Neuronal stem cell (in vitro differentiated cells): ENCODE measurements around the gene SPATS2.

Source experiments
- DNase-seq: peaks from one replicate; pipeline ENCODE4 v3.0.0-alpha.2; 2013; ENCODE audit warnings: low spot score
- H2AFZ ChIP-seq: one replicate; pipeline ENCODE4 v1.6.1; 2013; ENCODE audit warnings: mild to moderate bottlenecking, low read length, inconsistent platforms
- H2AK5ac ChIP-seq: 2 replicates; pipeline ENCODE4 v1.6.1; 2013; ENCODE audit warnings: low read depth, mild to moderate bottlenecking, inconsistent platforms, low read length, moderate library complexity, mixed read lengths
- H2BK120ac ChIP-seq: 2 replicates; pipeline ENCODE4 v1.6.1; 2013; ENCODE audit warnings: low read depth, mild to moderate bottlenecking, inconsistent platforms, low read length, moderate library complexity, mixed read lengths
- H2BK12ac ChIP-seq: one replicate; pipeline ENCODE4 v1.6.1; 2013; ENCODE audit warnings: low read length, inconsistent platforms
- H2BK15ac ChIP-seq: 2 replicates; pipeline ENCODE4 v1.6.1; 2013; ENCODE audit warnings: mild to moderate bottlenecking, low read length, inconsistent platforms, mixed read lengths
- H2BK5ac ChIP-seq: one replicate; pipeline ENCODE4 v1.6.1; 2013; ENCODE audit warnings: inconsistent platforms, mild to moderate bottlenecking, low read length, moderate library complexity
- H3K14ac ChIP-seq: one replicate; pipeline ENCODE4 v1.6.1; 2013; ENCODE audit warnings: low read length, inconsistent platforms
- H3K18ac ChIP-seq: 2 replicates; pipeline ENCODE4 v1.6.1; 2013; ENCODE audit warnings: low read length, inconsistent platforms
- H3K23ac ChIP-seq: 2 replicates; pipeline ENCODE4 v1.6.1; 2013; ENCODE audit warnings: low read depth, mild to moderate bottlenecking, mixed read lengths, low read length, inconsistent platforms; ENCODE audit not compliant: poor library complexity
- H3K27ac ChIP-seq: replicated peaks from 3 replicates; pipeline ENCODE4 v1.5.1; 2013; ENCODE audit warnings: low read length, inconsistent platforms
- H3K27me3 ChIP-seq, 3 experiments: 2 replicates each; pipeline ENCODE4 v1.6.1; 2013; ENCODE audit warnings: low read length in 3 of 3, mild to moderate bottlenecking in 2 of 3, inconsistent platforms in 1 of 3, low read depth in 1 of 3, mixed read lengths in 1 of 3, moderate library complexity in 1 of 3; ENCODE audit not compliant: control insufficient read depth in 3 of 3, insufficient read depth in 3 of 3
- H3K36me3 ChIP-seq, 2 donors: replicated peaks in 1 of 2; 2 replicates each; pipeline ENCODE4 v1.6.1; 2013; ENCODE audit warnings: low read length in 2 of 2; ENCODE audit not compliant: control insufficient read depth in 2 of 2, insufficient read depth in 2 of 2
- H3K4ac ChIP-seq: 2 replicates; pipeline ENCODE4 v1.6.1; 2013; ENCODE audit warnings: inconsistent platforms, mild to moderate bottlenecking, low read length, moderate library complexity
- H3K4me1 ChIP-seq, 2 donors: 1 replicate in 1 of 2; 2 replicates in 1 of 2; pipeline ENCODE4 v1.6.1; 2013; ENCODE audit warnings: low read length in 2 of 2, low read depth in 1 of 2; ENCODE audit not compliant: control insufficient read depth in 2 of 2, insufficient read depth in 1 of 2
- H3K4me2 ChIP-seq: one replicate; pipeline ENCODE4 v1.6.1; 2013; ENCODE audit warnings: mild to moderate bottlenecking, low read length, inconsistent platforms; ENCODE audit not compliant: insufficient read depth, poor library complexity, severe bottlenecking
- H3K4me3 ChIP-seq, 2 donors: 2 replicates each; pipeline ENCODE4 v1.5.1; 2013; ENCODE audit warnings: low read length in 2 of 2, mild to moderate bottlenecking in 2 of 2, inconsistent platforms in 1 of 2, moderate library complexity in 1 of 2
- H3K79me1 ChIP-seq: one replicate; pipeline ENCODE4 v1.6.1; 2013; ENCODE audit warnings: low read depth, mild to moderate bottlenecking, inconsistent platforms, low read length, moderate library complexity
- H3K9ac ChIP-seq: one replicate; pipeline ENCODE4 v1.6.1; 2013; ENCODE audit warnings: mild to moderate bottlenecking, low read depth, low read length, inconsistent platforms; ENCODE audit not compliant: poor library complexity
- H3K9me3 ChIP-seq, 2 donors: replicated peaks in 1 of 2; 2 replicates each; pipeline versions ENCODE3 to v1.6.1; 2013; ENCODE audit warnings: low read length in 2 of 2, mild to moderate bottlenecking in 2 of 2, inconsistent platforms in 1 of 2, low read depth in 1 of 2, mixed read lengths in 1 of 2, moderate library complexity in 1 of 2; ENCODE audit not compliant: control insufficient read depth in 2 of 2, insufficient read depth in 1 of 2
- H4K8ac ChIP-seq: one replicate; pipeline ENCODE4 v1.6.1; 2013; ENCODE audit warnings: low read depth, mild to moderate bottlenecking, inconsistent platforms, low read length, moderate library complexity
- H4K91ac ChIP-seq: one replicate; pipeline ENCODE4 v1.6.1; 2013; ENCODE audit warnings: low read length, low read depth, mild to moderate bottlenecking, inconsistent platforms; ENCODE audit not compliant: poor library complexity
- WGBS, 2 donors: extraction: QIAGEN DNeasy Blood & Tissue Kit; methylation state at CpG; one replicate each; pipeline ENCODE4 v1.1.7; 2013; ENCODE audit warnings: missing lambda C conversion rate in 2 of 2, mixed read lengths in 1 of 2; ENCODE audit not compliant: insufficient read length in 2 of 2, insufficient replicate concordance in 1 of 2; ENCODE audit errors: extremely low coverage in 2 of 2; 5-methylcytosine and 5-hydroxymethylcytosine counted together

Gene SPATS2

DNA sequence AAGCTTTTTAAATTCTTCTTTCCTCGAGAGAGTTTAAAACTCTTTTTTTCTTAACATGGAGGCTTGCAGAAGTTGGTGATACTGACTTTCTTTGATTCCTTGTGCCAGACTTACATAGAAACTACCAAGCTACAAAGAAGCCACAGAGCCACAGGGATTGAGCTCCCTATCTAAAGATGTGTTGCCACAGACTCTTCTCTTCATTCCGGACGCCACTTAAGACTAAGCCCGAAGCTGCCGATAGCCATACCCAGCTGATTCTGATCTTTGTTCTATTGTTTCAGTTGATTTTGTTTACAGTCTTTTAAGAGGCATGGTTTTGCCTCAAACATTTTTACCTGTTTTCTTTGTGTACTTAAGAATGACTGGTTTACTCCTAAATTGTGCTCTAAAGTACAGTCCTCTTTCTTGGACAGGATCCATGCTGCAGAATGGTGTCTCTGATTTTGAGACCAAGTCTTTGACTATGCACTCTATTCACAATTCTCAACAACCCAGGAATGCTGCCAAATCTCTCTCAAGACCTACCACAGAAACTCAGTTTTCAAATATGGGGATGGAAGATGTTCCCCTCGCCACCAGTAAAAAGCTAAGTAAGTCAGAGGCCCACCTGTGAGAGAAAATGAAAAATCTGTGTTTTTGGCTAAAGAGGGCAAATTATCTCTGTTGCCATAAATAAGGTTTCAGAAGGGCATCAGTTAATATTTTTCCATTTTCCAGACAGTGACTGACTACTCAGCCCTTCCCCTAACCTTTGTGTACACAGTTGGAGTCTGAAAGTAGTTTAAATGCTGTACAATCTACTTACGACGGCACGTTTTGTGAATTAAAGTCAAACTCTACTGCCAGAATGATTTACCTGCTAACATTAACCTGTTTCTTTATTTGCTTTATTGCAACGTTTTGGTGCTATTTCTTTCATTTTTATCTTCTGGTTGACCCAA is 129.4 kb downstream of the SPATS2 start:
- no CpG with 5 or more reads among the region's 10 CpGs for WGBS, 2 donors
- Histone ChIP-seq H2BK15ac (no peak overlapping the region), H3K23ac (no peak overlapping the region), H3K27ac (no peak overlapping the region), H2BK120ac (no peak overlapping the region), H2AK5ac (no peak overlapping the region), H3K4ac (no peak overlapping the region), H3K4me3 (no peak overlapping the region), H4K8ac (no peak overlapping the region), H3K27me3 (no peaks in the 10 kb centered on the region), H3K79me1 (no peaks in the 10 kb centered on the region), H3K4me1 (no peaks in the 10 kb centered on the region), H3K9me3 (no peaks in the 10 kb centered on the region), H3K4me2 (no peak overlapping the region), H2AFZ (no peak overlapping the region), H2BK12ac (no peak overlapping the region), H2BK5ac (no peak overlapping the region), H3K9ac (no peak overlapping the region), H3K36me3 (peaks cover 4 to 67% of the 10 kb centered on the region in 2 donors), H3K14ac (no peak overlapping the region), H4K91ac (no peak overlapping the region), H3K18ac (no peak overlapping the region)
- DNase-seq = no peak

DNA sequence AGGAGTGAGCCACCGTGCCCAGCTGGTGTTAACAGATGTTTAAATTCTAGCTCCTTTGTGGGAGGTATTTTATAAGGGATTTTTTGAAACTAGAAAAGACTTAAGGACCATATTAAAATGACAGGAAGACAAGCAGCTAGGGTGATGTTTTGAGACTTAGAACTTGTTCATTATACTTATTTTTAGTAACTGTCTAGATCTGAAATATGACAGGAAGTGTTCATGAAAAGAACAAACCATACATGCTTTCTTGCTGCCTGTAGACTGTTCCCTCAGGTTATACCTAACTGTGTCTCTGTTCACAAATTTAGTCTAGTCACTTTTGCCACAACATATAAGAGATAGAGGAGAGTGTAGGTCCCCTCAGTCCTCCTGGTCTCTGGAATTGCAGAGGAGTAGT is 134.6 kb downstream of the SPATS2 start:
- Histone ChIP-seq H2BK12ac (no peak overlapping the region), H2BK15ac (no peak overlapping the region), H3K4me1 (no peaks in the 10 kb centered on the region), H3K27me3 (no peaks in the 10 kb centered on the region), H4K91ac (no peak overlapping the region), H3K23ac (no peak overlapping the region), H3K27ac (no peak overlapping the region), H3K9me3 (no peaks in the 10 kb centered on the region), H3K9ac (no peak overlapping the region), H3K79me1 (no peaks in the 10 kb centered on the region), H2BK5ac (no peak overlapping the region), H3K4me3 (no peak overlapping the region), H3K36me3 (peaks cover 1 to 78% of the 10 kb centered on the region in 2 donors), H2AK5ac (no peak overlapping the region), H2AFZ (no peak overlapping the region), H3K14ac (no peak overlapping the region), H2BK120ac (no peak overlapping the region), H3K18ac (no peak overlapping the region), H3K4ac (no peak overlapping the region), H4K8ac (no peak overlapping the region), H3K4me2 (no peak overlapping the region)
- WGBS, 2 donors = no CpG with 5 or more reads among the region's 1 CpG
- no peak for DNase-seq

DNA sequence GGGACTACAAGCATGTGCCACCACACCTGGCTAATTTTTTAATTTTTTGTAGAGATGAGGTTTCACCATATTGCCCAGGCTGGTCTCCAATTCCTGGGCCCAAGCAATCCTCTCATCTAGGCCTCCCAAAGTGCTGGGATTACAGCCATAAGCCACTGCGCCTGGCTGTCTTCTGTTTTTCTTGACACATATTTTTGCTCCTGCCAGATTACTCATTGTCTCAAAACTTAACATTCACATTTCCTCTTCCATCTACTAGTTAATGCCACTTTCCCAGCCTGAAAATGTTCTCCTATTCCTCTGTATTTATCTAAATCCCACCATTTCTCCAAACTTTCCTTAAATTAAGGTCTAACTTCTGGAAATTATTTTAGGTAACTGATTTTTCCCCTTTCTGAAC is 135.3 kb downstream of the SPATS2 start:
- H2BK12ac ChIP-seq = no peak overlapping the region
- H3K4me3 ChIP-seq = no peak overlapping the region
- H4K91ac ChIP-seq = no peak overlapping the region
- no peaks in the 10 kb centered on the region for H3K4me1 ChIP-seq
- H2BK5ac ChIP-seq = no peak overlapping the region
- H3K18ac ChIP-seq = no peak overlapping the region
- H3K9me3 ChIP-seq = no peaks in the 10 kb centered on the region
- no peaks in the 10 kb centered on the region for H3K27me3 ChIP-seq
- H2AK5ac ChIP-seq = no peak overlapping the region
- H3K36me3 ChIP-seq = peaks cover 1 to 75% of the 10 kb centered on the region in 2 donors
- no peak overlapping the region for H3K27ac ChIP-seq
- no CpG with 5 or more reads among the region's 1 CpG for WGBS, 2 donors
- H3K4me2 ChIP-seq = no peak overlapping the region
- H2BK15ac ChIP-seq = no peak overlapping the region
- H3K14ac ChIP-seq = no peak overlapping the region
- no peak overlapping the region for H2BK120ac ChIP-seq
- H2AFZ ChIP-seq = no peak overlapping the region
- DNase-seq = no peak
- H3K23ac ChIP-seq = no peak overlapping the region
- no peaks in the 10 kb centered on the region for H3K79me1 ChIP-seq
- no peak overlapping the region for H3K4ac ChIP-seq
- H3K9ac ChIP-seq = no peak overlapping the region
- no peak overlapping the region for H4K8ac ChIP-seq

DNA sequence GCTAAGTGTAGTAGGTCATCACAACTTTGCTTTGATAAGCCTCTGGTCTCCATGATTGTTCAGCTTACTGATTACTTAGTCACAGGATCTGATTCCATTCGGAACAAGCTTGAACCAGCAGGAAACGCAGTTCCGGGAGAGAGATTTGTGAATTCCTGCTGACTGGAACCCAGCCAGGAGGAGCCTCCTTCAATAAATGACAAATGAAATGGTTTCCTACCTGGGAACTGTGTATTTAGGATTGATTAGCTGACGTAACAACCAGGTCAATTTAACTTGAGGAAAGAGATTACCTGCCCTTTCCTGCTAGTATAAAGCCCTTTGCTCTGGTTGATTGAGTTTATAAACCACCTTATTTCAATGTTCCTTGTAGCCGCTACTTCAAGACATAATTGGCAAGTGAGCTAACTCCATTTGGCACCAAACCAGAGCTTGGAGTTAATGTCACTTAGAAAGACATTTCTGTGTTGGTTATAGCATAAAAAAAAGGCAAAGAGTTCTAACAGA is 136.5 kb downstream of the SPATS2 start:
- H3K27ac ChIP-seq = no peak overlapping the region
- H3K79me1 ChIP-seq = no peaks in the 10 kb centered on the region
- no peak overlapping the region for H3K4me2 ChIP-seq
- no peaks in the 10 kb centered on the region for H3K9me3 ChIP-seq
- WGBS, 2 donors = no CpG with 5 or more reads among the region's 5 CpGs
- no peak overlapping the region for H2BK12ac ChIP-seq
- H3K14ac ChIP-seq = no peak overlapping the region
- H2AK5ac ChIP-seq = no peak overlapping the region
- H2BK120ac ChIP-seq = no peak overlapping the region
- H3K27me3 ChIP-seq = no peaks in the 10 kb centered on the region
- H4K8ac ChIP-seq = no peak overlapping the region
- no peak overlapping the region for H3K18ac ChIP-seq
- H3K9ac ChIP-seq = no peak overlapping the region
- no peak overlapping the region for H3K4me3 ChIP-seq
- no peaks in the 10 kb centered on the region for H3K4me1 ChIP-seq
- H2AFZ ChIP-seq = no peak overlapping the region
- peaks cover 1 to 82% of the 10 kb centered on the region in 2 donors for H3K36me3 ChIP-seq
- no peak overlapping the region for H2BK5ac ChIP-seq
- no peak overlapping the region for H2BK15ac ChIP-seq
- DNase-seq = no peak
- H3K4ac ChIP-seq = no peak overlapping the region
- no peak overlapping the region for H4K91ac ChIP-seq
- no peak overlapping the region for H3K23ac ChIP-seq
